BLaER1 treated with 17β-estradiol and CSF1 and Interleukin-3, amounts not matched to agents 10 nM and 100 nM (cell line): Measurements from ENCODE around the gene CPNE4.
A peak's percentile ranks its signal among the peaks of the same experiment; 100 is the strongest.

Experiments
- H3K27ac ChIP-seq, 11 experiments: shearing (Covaris generic); formaldehyde crosslinking; 2 replicates each; pipeline ENCODE4 v1.8.1; 2022
- H3K27me3 ChIP-seq, 11 experiments: shearing (Covaris generic); formaldehyde crosslinking; 2 replicates each; pipeline ENCODE4 v1.8.1; 2022
- H3K36me3 ChIP-seq, 11 experiments: shearing (Covaris generic); formaldehyde crosslinking; 2 replicates each; pipeline ENCODE4 v1.8.1; 2022
- H3K4me1 ChIP-seq, 10 experiments: shearing (Covaris generic); formaldehyde crosslinking; 2 replicates each; pipeline ENCODE4 v1.8.1; 2022
- H3K4me2 ChIP-seq, 11 experiments: shearing (Covaris generic); formaldehyde crosslinking; 2 replicates each; pipeline ENCODE4 v1.8.1; 2022
- H3K4me3 ChIP-seq, 10 experiments: shearing (Covaris generic); formaldehyde crosslinking; 2 replicates each; pipeline ENCODE4 v1.8.1; 2022
- H3K9ac ChIP-seq, 11 experiments: shearing (Covaris generic); formaldehyde crosslinking; 2 replicates each; pipeline ENCODE4 v1.8.1; 2022
- H3K9me3 ChIP-seq, 11 experiments: shearing (Covaris generic); formaldehyde crosslinking; replicated peaks in 1 of 11; 2 replicates each; pipeline ENCODE4 v1.8.1; 2022
- H4K20me1 ChIP-seq, 11 experiments: shearing (Covaris generic); formaldehyde crosslinking; 2 replicates each; pipeline ENCODE4 v1.8.1; 2022
- Cebpa-rat ChIP-seq, 11 experiments: shearing (Covaris generic); IDR thresholded peaks; 2 replicates each; pipeline ENCODE4 v1.8.1; 2022

The CPNE4 gene

DNA sequence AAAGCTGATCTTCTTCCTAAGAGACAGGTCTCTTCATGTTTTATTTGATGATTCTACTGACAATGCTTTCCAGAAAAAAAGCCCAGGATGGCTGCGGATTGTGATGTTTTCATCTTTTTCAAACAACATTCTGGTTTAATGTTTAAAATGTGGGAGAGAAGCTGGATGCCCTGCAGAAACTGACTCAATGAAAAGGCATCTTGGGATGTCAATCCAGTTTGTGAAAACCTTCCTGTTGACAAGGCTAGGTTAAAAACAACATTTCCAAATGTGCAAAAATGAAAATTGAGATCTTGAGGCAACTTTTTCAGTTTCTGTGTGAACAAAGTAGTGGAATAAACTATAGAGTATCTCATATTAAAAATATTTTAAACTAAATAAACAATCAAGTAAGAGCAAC lies 376.0 kb downstream of the CPNE4 start:
- Histone ChIP-seq H3K36me3 (no peaks in the 10 kb centered on the region), H3K4me2 (no peak overlapping the region), H3K4me3 (no peak overlapping the region), H3K27me3 (no peaks in the 10 kb centered on the region), H3K9me3 (peaks cover 0 to 12% (median 0%) of the 10 kb centered on the region in 11 experiments; a peak in 4 of 22 replicates), H3K27ac (no peak overlapping the region), H3K4me1 (no peaks in the 10 kb centered on the region), H3K9ac (no peak overlapping the region), H4K20me1 (no peaks in the 10 kb centered on the region)
- TF ChIP-seq Cebpa-rat (IDR thresholded peaks at IDR 0.05), result no peak

GRCh38 chr3:131658115-131658514 lies 376.7 kb downstream of the CPNE4 start:
- H3K4me1 ChIP-seq, result no peaks in the 10 kb centered on the region
- no peaks in the 10 kb centered on the region for H3K36me3 ChIP-seq
- H3K27me3 ChIP-seq, result no peaks in the 10 kb centered on the region
- no peak overlapping the region for H3K9ac ChIP-seq
- H3K9me3 ChIP-seq, result peaks cover 0 to 12% (median 0%) of the 10 kb centered on the region in 11 experiments; a peak in 4 of 22 replicates
- no peak overlapping the region for H3K27ac ChIP-seq
- no peaks in the 10 kb centered on the region for H4K20me1 ChIP-seq
- no peak for TF ChIP-seq Cebpa-rat (IDR thresholded peaks at IDR 0.05)
- H3K4me2 ChIP-seq, result no peak overlapping the region
- no peak overlapping the region for H3K4me3 ChIP-seq

DNA sequence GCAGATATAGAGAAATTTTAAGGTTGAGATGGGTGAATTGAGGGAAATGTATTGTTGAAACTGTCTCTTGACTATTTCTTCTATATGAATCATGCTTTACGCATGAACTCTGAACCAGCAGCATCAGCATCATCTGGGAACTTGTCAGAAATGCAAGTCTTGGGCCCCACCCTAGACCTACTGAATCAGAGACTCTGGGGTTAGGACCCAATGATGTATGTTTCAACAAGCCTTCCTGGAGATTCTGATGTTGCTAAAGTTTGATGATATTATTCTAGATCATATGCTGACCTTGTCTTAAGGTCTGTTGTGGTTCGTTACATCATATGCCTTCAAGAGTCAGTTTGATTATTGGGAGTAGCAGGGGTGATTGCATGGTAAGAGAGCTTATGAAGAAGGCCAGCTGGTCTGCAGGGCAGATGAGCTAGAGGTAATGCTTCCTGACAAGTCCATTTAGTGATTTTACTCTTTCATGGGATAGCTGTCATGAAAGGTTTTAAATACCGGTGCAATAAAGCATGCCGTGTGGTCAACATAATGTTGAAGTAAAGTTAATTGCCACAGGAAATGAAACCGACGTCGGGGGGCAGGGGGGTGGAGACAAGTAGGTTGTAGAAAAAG lies 379.6 kb downstream of the CPNE4 start:
- TF ChIP-seq Cebpa-rat (IDR thresholded peaks at IDR 0.05), result no peak
- no peak overlapping the region for H3K27ac ChIP-seq
- H3K4me2 ChIP-seq, result no peak overlapping the region
- no peaks in the 10 kb centered on the region for H3K9me3 ChIP-seq
- H3K36me3 ChIP-seq, result no peaks in the 10 kb centered on the region
- H3K27me3 ChIP-seq, result no peaks in the 10 kb centered on the region
- H3K9ac ChIP-seq, result no peak overlapping the region
- H4K20me1 ChIP-seq, result no peaks in the 10 kb centered on the region
- no peak overlapping the region for H3K4me3 ChIP-seq
- no peaks in the 10 kb centered on the region for H3K4me1 ChIP-seq

DNA sequence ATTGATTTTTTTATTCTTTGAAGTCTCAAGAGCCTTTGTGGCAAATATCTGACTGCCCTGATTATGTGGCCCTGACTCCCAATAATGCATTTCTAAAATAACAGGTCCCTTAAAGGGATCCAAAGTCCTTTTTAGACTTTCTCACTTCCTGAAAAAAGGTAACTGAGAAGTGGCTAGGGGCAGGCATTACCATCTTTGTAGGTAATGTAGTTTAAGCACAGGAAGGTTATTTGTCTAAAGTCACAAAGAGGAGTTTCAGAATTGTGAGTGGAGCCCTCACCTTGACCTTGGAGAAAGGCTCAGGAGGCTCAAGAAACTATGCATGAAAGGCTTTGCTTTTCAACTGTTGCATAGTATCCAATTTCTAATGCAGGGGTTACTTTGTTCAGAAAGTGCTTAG lies 389.2 kb downstream of the CPNE4 start:
- H3K4me2 ChIP-seq, result peak overlapping the region in 1 of 11 experiments; percentile 33; a peak in 1 of 22 replicates
- peaks cover 0 to 8% (median 0%) of the 10 kb centered on the region in 10 experiments; a peak in 2 of 20 replicates for H3K4me1 ChIP-seq
- TF ChIP-seq Cebpa-rat (IDR thresholded peaks at IDR 0.05), result no peak
- H3K9ac ChIP-seq, result no peak overlapping the region
- H3K27me3 ChIP-seq, result no peaks in the 10 kb centered on the region
- H3K9me3 ChIP-seq, result no peaks in the 10 kb centered on the region
- no peaks in the 10 kb centered on the region for H4K20me1 ChIP-seq
- no peak overlapping the region for H3K4me3 ChIP-seq
- no peak overlapping the region for H3K27ac ChIP-seq
- no peaks in the 10 kb centered on the region for H3K36me3 ChIP-seq

- no peaks in the 10 kb centered on the region for H3K36me3 ChIP-seq
- no peak overlapping the region for H3K4me3 ChIP-seq
Measured at GRCh38 chr3:131636266-131636775, 398.5 kb downstream of the CPNE4 start.

GRCh38 chr3:131630807-131631206 lies 404.0 kb downstream of the CPNE4 start:
- no peaks in the 10 kb centered on the region for H3K27me3 ChIP-seq
- peak overlapping the region in 2 of 11 experiments; percentile 0 to 19; a peak in 2 of 22 replicates for H3K4me2 ChIP-seq
- H3K9ac ChIP-seq, result no peak overlapping the region
- no peaks in the 10 kb centered on the region for H3K36me3 ChIP-seq
- H3K4me1 ChIP-seq, result peaks cover 0 to 14% (median 2%) of the 10 kb centered on the region in 10 experiments; a peak in 8 of 20 replicates
- H3K27ac ChIP-seq, result no peak overlapping the region
- H3K4me3 ChIP-seq, result no peak overlapping the region
- no peaks in the 10 kb centered on the region for H3K9me3 ChIP-seq
- H4K20me1 ChIP-seq, result no peaks in the 10 kb centered on the region
- no peak for TF ChIP-seq Cebpa-rat (IDR thresholded peaks at IDR 0.05)

More at GRCh38 chr3:131636266-131636775, 398.5 kb downstream of the CPNE4 start:
- Histone ChIP-seq H3K9ac (no peak overlapping the region), H3K4me2 (no peak overlapping the region), H3K27ac (no peak overlapping the region), H4K20me1 (no peaks in the 10 kb centered on the region), H3K27me3 (no peaks in the 10 kb centered on the region), H3K4me1 (no peaks in the 10 kb centered on the region), H3K9me3 (no peaks in the 10 kb centered on the region)
- TF ChIP-seq Cebpa-rat (IDR thresholded peaks at IDR 0.05), result no peak

- Histone ChIP-seq H3K9ac (no peak overlapping the region), H3K4me1 (peaks cover 0 to 14% (median 2%) of the 10 kb centered on the region in 10 experiments; a peak in 8 of 20 replicates), H3K4me2 (peak overlapping the region in 3 of 11 experiments; percentile 19 to 49 (median 28); a peak in 3 of 22 replicates), H3K27ac (no peak overlapping the region), H4K20me1 (no peaks in the 10 kb centered on the region), H3K4me3 (no peak overlapping the region), H3K9me3 (no peaks in the 10 kb centered on the region), H3K36me3 (no peaks in the 10 kb centered on the region), H3K27me3 (no peaks in the 10 kb centered on the region)
- no peak for TF ChIP-seq Cebpa-rat (IDR thresholded peaks at IDR 0.05)
Measured at GRCh38 chr3:131630097-131630496, 404.7 kb downstream of the CPNE4 start.

GRCh38 chr3:131623431-131623830 lies 411.4 kb downstream of the CPNE4 start:
- no peak overlapping the region for H3K27ac ChIP-seq
- H3K4me1 ChIP-seq, result no peaks in the 10 kb centered on the region
- no peak for TF ChIP-seq Cebpa-rat (IDR thresholded peaks at IDR 0.05)
- no peaks in the 10 kb centered on the region for H3K27me3 ChIP-seq
- H4K20me1 ChIP-seq, result no peaks in the 10 kb centered on the region
- no peak overlapping the region for H3K4me2 ChIP-seq
- no peaks in the 10 kb centered on the region for H3K36me3 ChIP-seq
- no peak overlapping the region for H3K4me3 ChIP-seq
- no peaks in the 10 kb centered on the region for H3K9me3 ChIP-seq
- no peak overlapping the region for H3K9ac ChIP-seq

DNA sequence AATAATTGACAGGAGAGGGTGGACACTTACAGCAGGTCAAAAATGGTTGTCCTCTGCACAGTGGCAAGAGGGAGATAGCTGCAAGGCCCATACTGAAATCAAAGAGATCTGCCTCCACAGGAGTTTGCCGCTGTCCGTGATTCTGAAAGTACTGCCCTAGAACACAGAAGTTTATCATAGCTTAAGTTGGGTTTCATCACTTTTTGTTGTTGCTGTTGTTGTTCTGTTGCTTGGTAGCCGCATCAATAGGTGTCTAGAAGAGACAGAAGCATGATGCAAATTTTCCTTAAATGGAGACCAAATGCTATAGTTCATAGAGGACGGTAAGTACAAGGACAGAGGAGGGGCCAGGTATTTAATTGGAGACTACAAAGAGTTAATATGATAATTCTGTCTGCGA lies 412.1 kb downstream of the CPNE4 start:
- Histone ChIP-seq H3K4me3 (no peak overlapping the region), H3K27ac (no peak overlapping the region), H4K20me1 (no peaks in the 10 kb centered on the region), H3K9ac (no peak overlapping the region), H3K4me1 (no peaks in the 10 kb centered on the region), H3K4me2 (no peak overlapping the region), H3K27me3 (no peaks in the 10 kb centered on the region), H3K9me3 (no peaks in the 10 kb centered on the region), H3K36me3 (no peaks in the 10 kb centered on the region)
- TF ChIP-seq Cebpa-rat (IDR thresholded peaks at IDR 0.05), result no peak

DNA sequence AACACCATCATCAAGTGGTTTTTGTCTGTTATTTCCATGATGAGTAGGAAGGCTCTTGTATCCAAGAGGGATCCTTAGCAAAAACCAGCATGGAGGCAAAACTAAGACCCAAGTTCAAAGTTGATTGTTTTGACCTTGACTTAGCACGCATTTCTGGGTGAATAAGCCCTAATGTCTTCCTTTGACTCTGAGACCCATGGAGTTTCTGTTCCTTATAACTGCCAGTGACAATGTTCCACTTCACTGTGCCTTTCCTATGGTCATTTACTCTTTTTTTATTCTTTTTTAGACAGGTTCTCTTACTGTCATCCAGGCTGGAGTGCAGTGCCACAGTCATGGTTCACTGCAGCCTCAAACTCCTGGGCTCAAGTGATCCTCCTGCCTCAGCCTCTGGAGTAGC lies 413.8 kb downstream of the CPNE4 start:
- Histone ChIP-seq H3K27ac (no peak overlapping the region), H3K4me1 (no peaks in the 10 kb centered on the region), H4K20me1 (no peaks in the 10 kb centered on the region), H3K36me3 (no peaks in the 10 kb centered on the region), H3K9me3 (no peaks in the 10 kb centered on the region), H3K4me2 (no peak overlapping the region), H3K9ac (no peak overlapping the region), H3K27me3 (no peaks in the 10 kb centered on the region), H3K4me3 (no peak overlapping the region)
- no peak for TF ChIP-seq Cebpa-rat (IDR thresholded peaks at IDR 0.05)
